ENCODE results near the gene MRPS10. TPM values are rescaled to one million over a fixed set of nuclear protein-coding genes. Genes with fewer than 3 reads are reported as not detected.

MRPS10 gene
- total RNA-seq, 1 donor: 52.5 TPM

GRCh38 chr6:42188406-42188805 lies 29.3 kb downstream of the MRPS10 start:
- Histone ChIP-seq H3K27ac (ENCODE audit: low read depth, low read length) (no peak overlapping the region), H2AFZ (ENCODE audit: low read length) (no peak overlapping the region), H3K36me3 (ENCODE audit: insufficient read depth, low read length) (no peaks in the 10 kb centered on the region), H3K79me2 (ENCODE audit: insufficient read depth, low read length) (no peaks in the 10 kb centered on the region), H3K4me3 (ENCODE audit: insufficient read depth, low read length) (no peak overlapping the region), H3K27me3 (ENCODE audit: insufficient read depth, low read length) (no peaks in the 10 kb centered on the region), H3K4me2 (ENCODE audit: insufficient read depth, low read length) (no peak overlapping the region), H4K20me1 (ENCODE audit: insufficient read depth, low read length) (no peaks in the 10 kb centered on the region), H3K4me1 (ENCODE audit: insufficient read depth, low read length) (peaks cover 8% of the 10 kb centered on the region), H3K9me3 (ENCODE audit: low read depth, low read length) (no peaks in the 10 kb centered on the region)
- no peak for TF ChIP-seq CTCF (IDR thresholded peaks at IDR 0.05; ENCODE audit: extremely low read depth, low read depth, low read length)
- DNase-seq (ENCODE audit: insufficient read length, low spot score, missing footprints): no peak

GRCh38 chr6:42185597-42185996 lies 32.1 kb downstream of the MRPS10 start:
- H3K9me3 ChIP-seq (ENCODE audit: low read depth, low read length): no peaks in the 10 kb centered on the region
- H3K79me2 ChIP-seq (ENCODE audit: insufficient read depth, low read length): no peaks in the 10 kb centered on the region
- H2AFZ ChIP-seq (ENCODE audit: low read length): no peak overlapping the region
- no peak overlapping the region for H3K27ac ChIP-seq (ENCODE audit: low read depth, low read length)
- no peak overlapping the region for H3K4me2 ChIP-seq (ENCODE audit: insufficient read depth, low read length)
- H4K20me1 ChIP-seq (ENCODE audit: insufficient read depth, low read length): no peaks in the 10 kb centered on the region
- H3K4me1 ChIP-seq (ENCODE audit: insufficient read depth, low read length): no peaks in the 10 kb centered on the region
- DNase-seq (ENCODE audit: insufficient read length, low spot score, missing footprints): no peak
- no peak overlapping the region for H3K4me3 ChIP-seq (ENCODE audit: insufficient read depth, low read length)
- H3K27me3 ChIP-seq (ENCODE audit: insufficient read depth, low read length): no peaks in the 10 kb centered on the region
- H3K36me3 ChIP-seq (ENCODE audit: insufficient read depth, low read length): no peaks in the 10 kb centered on the region
- TF ChIP-seq CTCF (IDR thresholded peaks at IDR 0.05; ENCODE audit: extremely low read depth, low read depth, low read length): no peak

GRCh38 chr6:42184475-42184874 lies 33.2 kb downstream of the MRPS10 start:
- Histone ChIP-seq H3K4me1 (ENCODE audit: insufficient read depth, low read length) (no peaks in the 10 kb centered on the region), H4K20me1 (ENCODE audit: insufficient read depth, low read length) (no peaks in the 10 kb centered on the region), H3K4me2 (ENCODE audit: insufficient read depth, low read length) (no peak overlapping the region), H3K79me2 (ENCODE audit: insufficient read depth, low read length) (no peaks in the 10 kb centered on the region), H3K9me3 (ENCODE audit: low read depth, low read length) (no peaks in the 10 kb centered on the region), H3K27me3 (ENCODE audit: insufficient read depth, low read length) (no peaks in the 10 kb centered on the region), H3K27ac (ENCODE audit: low read depth, low read length) (no peak overlapping the region), H3K36me3 (ENCODE audit: insufficient read depth, low read length) (no peaks in the 10 kb centered on the region), H2AFZ (ENCODE audit: low read length) (no peak overlapping the region), H3K4me3 (ENCODE audit: insufficient read depth, low read length) (no peak overlapping the region)
- no peak for TF ChIP-seq CTCF (IDR thresholded peaks at IDR 0.05; ENCODE audit: extremely low read depth, low read depth, low read length)
- DNase-seq (ENCODE audit: insufficient read length, low spot score, missing footprints): no peak

GRCh38 chr6:42182101-42182500 lies 35.6 kb downstream of the MRPS10 start:
- H2AFZ ChIP-seq (ENCODE audit: low read length): no peak overlapping the region
- no peak for DNase-seq (ENCODE audit: insufficient read length, low spot score, missing footprints)
- H3K27ac ChIP-seq (ENCODE audit: low read depth, low read length): no peak overlapping the region
- no peaks in the 10 kb centered on the region for H3K79me2 ChIP-seq (ENCODE audit: insufficient read depth, low read length)
- no peaks in the 10 kb centered on the region for H3K9me3 ChIP-seq (ENCODE audit: low read depth, low read length)
- no peak for TF ChIP-seq CTCF (IDR thresholded peaks at IDR 0.05; ENCODE audit: extremely low read depth, low read depth, low read length)
- no peaks in the 10 kb centered on the region for H4K20me1 ChIP-seq (ENCODE audit: insufficient read depth, low read length)
- H3K4me2 ChIP-seq (ENCODE audit: insufficient read depth, low read length): no peak overlapping the region
- H3K27me3 ChIP-seq (ENCODE audit: insufficient read depth, low read length): no peaks in the 10 kb centered on the region
- no peak overlapping the region for H3K4me3 ChIP-seq (ENCODE audit: insufficient read depth, low read length)
- no peaks in the 10 kb centered on the region for H3K4me1 ChIP-seq (ENCODE audit: insufficient read depth, low read length)
- H3K36me3 ChIP-seq (ENCODE audit: insufficient read depth, low read length): no peaks in the 10 kb centered on the region

Data from osteoblast (primary cell).